HG03175 (cell line): ENCODE measurements around the gene PGF.

ENCODE experiments used
- ATAC-seq: cut with Tn5 transposase; IDR thresholded peaks from one replicate; pipeline ENCODE4 v1.9.1; 2021; ENCODE audit warnings: mild to moderate bottlenecking, moderate library complexity; ENCODE audit not compliant: unreplicated experiment

Gene PGF

GRCh38 chr14:74959596-74960180 is 4.3 kb upstream of the PGF start:
- no peak for ATAC-seq

GRCh38 chr14:74956280-74957072 is 1.1 kb upstream of the PGF start:
- ATAC-seq, result no peak

- ATAC-seq, result no peak
These were observed 556 bp upstream of the PGF start for GRCh38 chr14:74956027-74956279.

GRCh38 chr14:74954947-74955228 is 509 bp downstream of the PGF start:
- no peak for ATAC-seq

GRCh38 chr14:74954232-74954946 is 1.0 kb downstream of the PGF start:
- ATAC-seq, result no peak

- no peak for ATAC-seq
These were observed 1.7 kb downstream of the PGF start for GRCh38 chr14:74953686-74954085.

GRCh38 chr14:74952697-74953484 is 2.5 kb downstream of the PGF start:
- no peak for ATAC-seq

GRCh38 chr14:74952180-74952665 is 3.2 kb downstream of the PGF start:
- ATAC-seq, result no peak

- no peak for ATAC-seq
These were observed 3.8 kb downstream of the PGF start for GRCh38 chr14:74951443-74952179.

- no peak for ATAC-seq
These were observed 4.5 kb downstream of the PGF start for GRCh38 chr14:74950795-74951442.

GRCh38 chr14:74949859-74950573 is 5.4 kb downstream of the PGF start:
- ATAC-seq, result no peak

- ATAC-seq, result no peak
These were observed 6.2 kb downstream of the PGF start for GRCh38 chr14:74949191-74949601.

- ATAC-seq, result no peak
These were observed 6.9 kb downstream of the PGF start for GRCh38 chr14:74948228-74949175.

- ATAC-seq, result no peak
These were observed 7.8 kb downstream of the PGF start for GRCh38 chr14:74947353-74948227.

- ATAC-seq, result no peak
These were observed 8.6 kb downstream of the PGF start for GRCh38 chr14:74946659-74947281.

- peak; percentile 59 for ATAC-seq
These were observed 9.3 kb downstream of the PGF start for GRCh38 chr14:74945852-74946658.
